Tibial nerve (tissue), 4 donors: ENCODE measurements around the gene CCIN.

Experiments used
- CTCF ChIP-seq, 5 experiments: fragments of 200-600 bp in 3 of 5; fragments of 450-650 bp in 2 of 5; sonication (generic) in 3 of 5; IDR thresholded peaks; one replicate each; pipeline ENCODE4 v1.5.1; 2016 to 2019; ENCODE audit warnings: antibody characterized with exemption in 5 of 5, mild to moderate bottlenecking in 3 of 5, moderate library complexity in 2 of 5
- EP300 ChIP-seq, 2 donors: sonication (generic); formaldehyde crosslinking; IDR thresholded peaks; one replicate each; pipeline ENCODE4 v1.6.1; 2017; ENCODE audit warnings: antibody characterized with exemption in 2 of 2, mild to moderate bottlenecking in 1 of 2

GRCh38 chr9:36218411-36218901 lies 49.3 kb downstream of the CCIN start:
- no peak for TF ChIP-seq CTCF (IDR thresholded peaks at IDR 0.05)
- no peak for TF ChIP-seq EP300 (IDR thresholded peaks at IDR 0.05)
